PC-9 (cell line): Measurements from ENCODE around the gene JPH4. TPM values are rescaled to one million over a fixed set of nuclear protein-coding genes. Genes with fewer than 3 reads are reported as not detected.

ENCODE experiments used
- BruUV-seq: library from RNA; stranded (reverse); fragments of 400-500 nt; replicated peaks from 2 replicates; lab custom pipeline; 2021; lab: Mats Ljungman, UMichigan
- CTCF ChIA-PET: fragments of 300-600 bp; sonication (Branson Sonifier 250); formaldehyde crosslinking; loops from one replicate; lab custom pipeline; 2022; ENCODE audit warnings: antibody characterized with exemption; lab: Charles Lee
- POLR2A ChIA-PET: fragments of 300-600 bp; sonication (Branson Sonifier 250); formaldehyde crosslinking; loops from one replicate; lab custom pipeline; 2022; ENCODE audit warnings: antibody characterized with exemption; ENCODE audit not compliant: unreplicated experiment; lab: Charles Lee
- DNase-seq, 2 experiments: peaks; one replicate each; pipeline versions ENCODE4 v3.0.0 to v3.0.0-alpha.2; 2015 to 2022; ENCODE audit warnings: mixed read lengths in 1 of 2
- H2AFZ ChIP-seq: fragments of 200-600 bp; sonication (generic); 2 replicates; pipeline ENCODE4 v1.8.1; 2017; ENCODE audit warnings: antibody characterized with exemption
- H3F3A ChIP-seq: fragments of 200-600 bp; sonication (generic); 2 replicates; pipeline ENCODE4 v1.8.1; 2017; ENCODE audit warnings: antibody characterized with exemption, mild to moderate bottlenecking, low read depth; ENCODE audit not compliant: insufficient read depth
- H3K27ac ChIP-seq: fragments of 200-600 bp; sonication (generic); 2 replicates; pipeline ENCODE4 v1.6.1; 2016; ENCODE audit warnings: mixed run types
- H3K27me3 ChIP-seq: fragments of 200-600 bp; sonication (generic); 2 replicates; pipeline ENCODE4 v1.6.1; 2016; ENCODE audit warnings: low read depth, mixed run types; ENCODE audit not compliant: insufficient read depth
- H3K36me3 ChIP-seq: fragments of 200-600 bp; sonication (generic); 2 replicates; pipeline ENCODE4 v1.6.1; 2016; ENCODE audit warnings: low read depth, mixed run types
- H3K4me1 ChIP-seq: fragments of 200-600 bp; sonication (generic); replicated peaks from 2 replicates; pipeline ENCODE4 v1.6.1; 2016; ENCODE audit warnings: mixed run types; ENCODE audit not compliant: insufficient read depth
- H3K4me2 ChIP-seq: fragments of 200-600 bp; sonication (generic); 2 replicates; pipeline ENCODE4 v1.6.1; 2017; ENCODE audit warnings: mixed run types
- H3K4me3 ChIP-seq: fragments of 200-600 bp; sonication (generic); 2 replicates; pipeline ENCODE4 v1.6.1; 2016; ENCODE audit warnings: mixed run types
- H3K79me2 ChIP-seq: fragments of 200-600 bp; sonication (generic); 2 replicates; pipeline ENCODE4 v1.6.1; 2017; ENCODE audit warnings: low read depth, mixed run types
- H3K9me2 ChIP-seq: fragments of 200-600 bp; sonication (generic); 2 replicates; pipeline ENCODE4 v1.8.1; 2017; ENCODE audit warnings: mild to moderate bottlenecking; ENCODE audit not compliant: insufficient read depth
- H3K9me3 ChIP-seq: fragments of 200-600 bp; sonication (generic); 2 replicates; pipeline ENCODE4 v1.8.1; 2016; ENCODE audit warnings: low read depth; ENCODE audit not compliant: insufficient read depth
- H4K20me1 ChIP-seq: fragments of 200-600 bp; sonication (generic); 2 replicates; pipeline ENCODE4 v1.8.1; 2017; ENCODE audit not compliant: insufficient read depth
- EZH2 ChIP-seq: fragments of 200-600 bp; sonication (generic); IDR thresholded peaks from 2 replicates; pipeline ENCODE4 v1.8.0; 2017; ENCODE audit warnings: antibody characterized with exemption, low read depth
- intact Hi-C: fragments of 100-400 bp; cut with micrococcal nuclease; formaldehyde crosslinking; loops from one replicate; pipeline ENCODE4 v1.10.0; 2022; ENCODE audit not compliant: unreplicated experiment
- total RNA-seq: library from RNA; stranded (reverse); gene quantifications from 2 replicates; pipeline ENCODE4 v1.2.3, GENCODE V29; 2021
- TF ChIP-seq, protein P1 (sequence below): fragments of 200-600 bp; sonication (generic); conservative IDR thresholded peaks from 2 replicates; pipeline ENCODE4 v1.6.1; 2017; ENCODE audit warnings: mixed run types, antibody characterized with exemption, mild to moderate bottlenecking, moderate library complexity

JPH4 gene
- total RNA-seq, 1 experiment from 2014 or later = not detected

GRCh38 chr14:23545740-23546365 lies 32.7 kb downstream of the JPH4 start:
- no peak overlapping the region for H3K4me3 ChIP-seq
- intact Hi-C loops = no loop called here
- H3K27ac ChIP-seq = no peak overlapping the region
- TF ChIP-seq EZH2 = no peak
- TF ChIP-seq, protein P1, sequence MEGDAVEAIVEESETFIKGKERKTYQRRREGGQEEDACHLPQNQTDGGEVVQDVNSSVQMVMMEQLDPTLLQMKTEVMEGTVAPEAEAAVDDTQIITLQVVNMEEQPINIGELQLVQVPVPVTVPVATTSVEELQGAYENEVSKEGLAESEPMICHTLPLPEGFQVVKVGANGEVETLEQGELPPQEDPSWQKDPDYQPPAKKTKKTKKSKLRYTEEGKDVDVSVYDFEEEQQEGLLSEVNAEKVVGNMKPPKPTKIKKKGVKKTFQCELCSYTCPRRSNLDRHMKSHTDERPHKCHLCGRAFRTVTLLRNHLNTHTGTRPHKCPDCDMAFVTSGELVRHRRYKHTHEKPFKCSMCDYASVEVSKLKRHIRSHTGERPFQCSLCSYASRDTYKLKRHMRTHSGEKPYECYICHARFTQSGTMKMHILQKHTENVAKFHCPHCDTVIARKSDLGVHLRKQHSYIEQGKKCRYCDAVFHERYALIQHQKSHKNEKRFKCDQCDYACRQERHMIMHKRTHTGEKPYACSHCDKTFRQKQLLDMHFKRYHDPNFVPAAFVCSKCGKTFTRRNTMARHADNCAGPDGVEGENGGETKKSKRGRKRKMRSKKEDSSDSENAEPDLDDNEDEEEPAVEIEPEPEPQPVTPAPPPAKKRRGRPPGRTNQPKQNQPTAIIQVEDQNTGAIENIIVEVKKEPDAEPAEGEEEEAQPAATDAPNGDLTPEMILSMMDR = no peak
- no TSS peak for BruUV-seq
- no peaks in the 10 kb centered on the region for H3K79me2 ChIP-seq
- ChIA-PET CTCF (no interaction called here), POLR2A (no interaction called here)
- no peaks in the 10 kb centered on the region for H3K9me2 ChIP-seq
- no peaks in the 10 kb centered on the region for H3K4me1 ChIP-seq
- no peaks in the 10 kb centered on the region for H3K27me3 ChIP-seq
- no peak for DNase-seq
- no peaks in the 10 kb centered on the region for H3K9me3 ChIP-seq
- H3K36me3 ChIP-seq = no peaks in the 10 kb centered on the region
- H3F3A ChIP-seq = no peaks in the 10 kb centered on the region
- no peak overlapping the region for H2AFZ ChIP-seq
- no peak overlapping the region for H3K4me2 ChIP-seq
- H4K20me1 ChIP-seq = no peaks in the 10 kb centered on the region

DNA sequence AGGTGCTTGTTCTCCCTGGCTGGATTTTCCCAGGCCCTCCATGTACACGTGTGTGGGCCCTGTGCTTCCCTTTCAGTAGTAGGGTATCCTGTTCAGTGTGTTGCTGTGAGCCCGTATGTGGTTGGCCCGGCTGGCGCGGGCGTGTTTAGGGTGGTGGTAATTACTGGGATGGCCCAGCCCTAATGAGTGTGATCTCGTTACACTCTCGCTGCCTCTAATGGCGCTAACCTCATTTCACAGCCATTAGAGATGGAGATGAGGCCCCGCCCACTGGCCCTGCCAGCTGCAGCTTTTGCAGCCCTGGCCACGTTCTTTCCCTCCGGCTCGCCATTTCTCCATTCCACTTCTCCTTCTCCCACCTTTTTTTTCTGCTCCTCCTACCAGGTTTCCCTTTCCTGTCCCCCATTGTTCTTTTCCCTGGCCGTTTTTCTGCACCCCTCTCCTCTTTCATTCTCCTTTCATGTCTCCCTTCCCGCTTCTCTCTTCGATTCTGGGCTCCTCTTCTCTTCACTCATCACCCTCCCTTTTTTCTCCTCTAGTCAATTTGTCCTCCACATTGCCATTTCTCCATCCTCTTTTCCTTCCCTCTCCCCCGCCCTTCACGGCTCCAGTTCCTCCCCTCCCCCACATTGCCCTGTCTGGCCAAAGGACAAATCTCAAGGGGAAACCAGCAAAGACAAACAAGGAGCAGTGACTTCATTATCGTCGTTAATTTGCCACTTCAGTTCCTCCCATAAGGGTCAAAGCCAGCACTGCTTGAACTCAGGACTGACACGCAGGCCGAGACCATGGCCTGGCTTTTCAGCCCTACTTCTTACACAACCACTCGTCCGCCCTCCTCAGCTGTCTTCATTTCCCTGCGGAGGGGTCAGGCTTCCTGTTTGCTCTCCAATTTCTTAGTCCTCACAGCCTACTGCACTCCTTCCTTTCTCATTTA lies 33.8 kb downstream of the JPH4 start:
- Histone ChIP-seq H3K27ac (no peak overlapping the region), H3K36me3 (no peaks in the 10 kb centered on the region), H3K9me3 (no peaks in the 10 kb centered on the region), H4K20me1 (no peaks in the 10 kb centered on the region), H3F3A (no peaks in the 10 kb centered on the region), H3K9me2 (no peaks in the 10 kb centered on the region), H3K27me3 (no peaks in the 10 kb centered on the region), H3K79me2 (no peaks in the 10 kb centered on the region), H3K4me1 (no peaks in the 10 kb centered on the region), H3K4me3 (no peak overlapping the region), H3K4me2 (no peak overlapping the region), H2AFZ (no peak overlapping the region)
- no TSS peak for BruUV-seq
- POLR2A ChIA-PET = no interaction called here
- TF ChIP-seq, protein P1 = no peak
- no peak for TF ChIP-seq EZH2
- DNase-seq = no peak
- intact Hi-C loops = no loop called here
- CTCF ChIA-PET = no interaction called here

GRCh38 chr14:23543403-23543802 lies 35.2 kb downstream of the JPH4 start:
- no peaks in the 10 kb centered on the region for H3K36me3 ChIP-seq
- TF ChIP-seq, protein P1 = no peak
- TF ChIP-seq EZH2 = no peak
- POLR2A ChIA-PET = no interaction called here
- intact Hi-C loops = no loop called here
- H3K79me2 ChIP-seq = no peaks in the 10 kb centered on the region
- no peaks in the 10 kb centered on the region for H3K4me1 ChIP-seq
- H3K27me3 ChIP-seq = no peaks in the 10 kb centered on the region
- H3F3A ChIP-seq = no peaks in the 10 kb centered on the region
- CTCF ChIA-PET = no interaction called here
- DNase-seq = no peak
- H4K20me1 ChIP-seq = no peaks in the 10 kb centered on the region
- no peak overlapping the region for H3K4me3 ChIP-seq
- H3K27ac ChIP-seq = no peak overlapping the region
- H3K4me2 ChIP-seq = no peak overlapping the region
- H3K9me2 ChIP-seq = no peaks in the 10 kb centered on the region
- no TSS peak for BruUV-seq
- no peak overlapping the region for H2AFZ ChIP-seq
- H3K9me3 ChIP-seq = no peaks in the 10 kb centered on the region
